RPMI8226 (cell line): Measurements from ENCODE around the gene SP6.
A peak's percentile ranks its signal among the peaks of the same experiment; 100 is the strongest.

Experiments
- DNase-seq: peaks from one replicate; pipeline ENCODE4 v3.0.0-alpha.2; 2015

Gene SP6

DNA sequence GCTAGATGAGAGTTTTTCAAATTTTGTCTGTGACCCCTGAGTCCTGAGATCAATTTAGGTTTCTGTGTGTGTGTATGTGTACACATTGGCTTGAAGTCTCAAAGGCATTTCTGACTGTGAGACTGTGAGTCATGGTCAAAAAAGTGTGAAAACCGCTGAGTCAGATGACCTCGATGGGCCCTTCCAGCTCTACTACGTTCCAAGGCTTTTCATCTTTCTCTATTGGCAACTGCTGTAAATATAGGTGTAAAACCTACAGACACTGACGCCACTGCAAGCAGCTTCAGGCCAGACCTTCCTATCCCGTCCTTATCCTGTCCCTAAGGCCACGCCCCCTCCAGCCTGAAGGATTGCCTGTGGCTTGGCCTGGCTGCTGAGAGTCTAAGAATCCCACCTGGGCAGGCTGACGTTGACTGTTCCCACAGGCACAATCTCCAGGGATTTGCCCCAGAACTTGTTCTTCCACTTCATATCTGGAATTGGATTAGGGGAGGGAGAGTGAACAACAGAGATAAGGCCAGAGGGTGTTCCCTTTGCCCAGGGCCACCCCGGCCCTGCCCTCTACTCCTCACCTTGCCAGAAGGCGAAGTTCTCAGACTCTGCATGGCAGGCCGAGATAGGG lies 40.7 kb downstream of the SP6 start:
- no peak for DNase-seq

DNA sequence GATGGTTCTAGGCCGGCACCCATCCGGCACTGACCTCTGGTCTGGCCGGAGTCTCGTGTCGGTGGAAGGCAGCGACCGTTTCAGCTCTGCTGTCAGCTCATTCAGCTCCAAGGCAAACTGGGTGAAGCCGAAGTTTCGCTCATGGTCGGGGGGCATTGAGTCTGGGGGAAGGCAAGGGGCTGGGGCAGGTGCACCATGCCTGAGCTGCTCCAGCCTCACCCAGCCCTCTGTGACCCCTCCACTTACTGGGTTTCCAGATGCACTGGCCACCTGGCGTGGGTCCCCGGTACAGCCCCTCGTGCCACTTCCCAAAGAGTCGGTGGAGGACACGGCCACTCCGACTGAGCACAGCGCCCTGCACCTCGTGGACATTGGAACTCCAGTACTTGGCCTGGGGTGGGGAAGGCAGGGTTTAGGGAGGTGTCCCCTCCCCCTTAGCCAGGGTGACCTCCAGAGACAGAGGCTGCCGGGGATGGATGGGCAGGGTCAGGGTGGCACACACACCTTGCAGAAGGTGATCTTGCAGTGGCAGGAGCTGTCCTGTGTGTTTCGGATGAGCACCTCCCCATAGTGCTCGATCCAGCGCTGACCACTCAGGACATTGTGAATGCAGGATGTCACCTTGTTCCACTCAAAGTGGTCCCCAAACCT lies 42.0 kb downstream of the SP6 start:
- no peak for DNase-seq

DNA sequence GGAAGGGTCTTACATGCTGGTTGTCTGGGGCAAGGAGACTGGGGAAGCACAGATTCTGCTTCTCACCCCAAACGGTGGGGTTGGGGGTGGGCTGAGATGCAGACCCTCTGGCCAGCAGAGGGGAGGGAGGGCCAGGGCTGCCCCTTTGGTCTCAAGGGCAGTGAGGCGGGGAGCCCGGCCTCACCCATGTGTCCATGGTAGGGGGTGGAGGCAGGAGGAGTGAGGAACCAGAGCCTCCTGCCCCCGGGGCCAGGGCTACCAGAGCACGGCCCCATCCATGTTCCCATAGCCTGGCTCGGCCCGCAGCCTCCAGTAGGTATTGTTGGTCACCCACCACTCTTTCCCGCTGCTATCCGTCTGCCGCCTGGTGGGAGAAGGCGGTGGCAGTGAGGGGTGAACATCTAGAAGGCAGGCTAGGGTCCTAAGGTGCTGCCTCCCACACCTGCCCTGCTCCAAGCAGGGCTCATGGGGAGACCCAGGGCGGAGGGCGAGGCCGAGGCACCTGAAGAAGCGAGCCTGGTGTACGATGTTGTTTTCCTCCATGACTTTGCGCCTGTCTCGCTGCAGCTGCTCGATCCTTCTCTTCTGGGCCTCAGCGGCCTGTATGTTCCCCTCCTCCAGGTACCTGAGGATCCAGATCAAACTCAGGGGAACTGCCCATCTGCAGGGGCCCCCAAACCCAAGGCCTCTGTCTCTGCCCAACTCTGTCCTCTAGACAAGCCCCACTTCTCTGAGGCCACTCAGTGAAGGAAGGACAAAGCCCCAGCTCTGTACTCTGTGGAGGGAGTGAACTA lies 42.7 kb downstream of the SP6 start:
- DNase-seq, result no peak

DNA sequence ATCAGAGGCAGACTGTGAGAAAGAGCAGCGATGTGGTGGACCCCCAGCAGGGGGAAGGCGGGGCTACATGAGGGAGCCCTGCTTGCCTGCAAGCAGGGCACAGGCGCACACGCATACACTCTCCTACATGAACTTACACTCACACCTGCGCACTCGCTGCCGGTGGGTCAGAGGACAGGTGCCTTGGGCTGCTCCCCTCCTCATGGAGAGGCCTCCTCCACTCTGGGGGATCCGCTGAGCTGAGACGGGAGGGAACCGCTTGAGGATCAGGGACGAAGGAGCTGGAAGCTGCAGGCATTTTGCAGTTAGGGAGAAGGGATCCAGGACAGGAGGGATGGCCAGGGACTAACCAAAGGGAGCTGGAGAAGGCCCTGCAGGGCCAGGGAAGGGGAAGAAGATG lies 43.5 kb downstream of the SP6 start:
- no peak for DNase-seq

DNA sequence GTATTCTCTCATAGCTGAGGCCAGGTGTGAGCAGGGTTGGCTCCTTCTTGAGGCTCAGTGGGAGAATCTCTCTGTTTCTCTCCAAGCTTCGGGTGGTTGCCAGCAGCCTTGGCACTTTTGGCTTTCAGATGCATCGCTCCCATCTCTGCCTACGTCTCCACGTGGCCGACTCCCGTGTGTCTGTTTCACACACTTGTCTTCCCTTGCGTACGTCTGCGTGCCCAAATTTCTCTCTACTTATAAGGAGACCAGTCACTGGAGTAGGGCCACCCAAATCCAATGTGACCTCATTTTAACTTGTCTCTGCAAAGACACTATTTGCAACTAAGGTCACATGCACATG lies 44.1 kb downstream of the SP6 start:
- no peak for DNase-seq

DNA sequence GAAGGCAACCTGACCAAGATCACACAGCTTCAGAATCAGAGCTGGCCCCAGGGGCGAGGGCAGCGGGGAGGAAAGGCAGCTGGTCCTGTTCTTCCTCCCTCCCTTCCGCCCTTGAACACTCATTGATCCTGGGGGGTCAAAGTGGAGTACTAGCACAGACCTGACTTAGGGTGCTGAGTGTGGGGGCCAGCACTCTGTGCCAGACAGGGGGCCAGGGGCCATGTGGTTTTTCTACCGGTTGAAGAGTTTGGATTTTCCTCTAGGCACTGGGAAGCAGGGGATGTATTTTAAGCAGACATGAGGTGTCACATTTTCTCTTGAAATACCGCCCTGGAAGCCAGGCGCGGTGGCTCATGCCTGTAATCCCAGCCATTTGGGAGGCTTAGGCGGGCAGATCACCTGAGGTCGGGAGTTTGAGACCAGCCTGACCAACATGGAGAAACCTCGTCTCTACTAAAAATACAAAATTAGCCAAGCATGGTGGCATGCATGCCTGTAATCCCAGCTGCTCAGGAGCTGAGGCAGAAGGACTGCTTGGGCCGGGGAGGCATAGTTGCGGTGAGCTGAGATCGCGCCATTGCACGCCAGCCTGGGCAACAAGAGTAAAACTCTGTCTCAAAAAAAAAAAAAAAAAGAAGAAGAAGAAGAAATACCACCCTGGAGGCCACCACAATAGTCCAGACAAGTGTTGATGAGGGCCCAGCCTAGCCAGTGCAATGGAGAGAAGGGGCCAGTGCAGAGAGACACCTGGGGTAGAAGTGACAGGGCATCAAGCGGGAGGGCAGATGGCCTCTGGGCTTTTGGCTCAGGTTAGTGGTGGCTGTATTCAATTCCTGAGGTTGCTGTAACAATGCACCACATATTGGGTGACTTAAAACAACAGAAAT lies 44.7 kb downstream of the SP6 start:
- no peak for DNase-seq

DNA sequence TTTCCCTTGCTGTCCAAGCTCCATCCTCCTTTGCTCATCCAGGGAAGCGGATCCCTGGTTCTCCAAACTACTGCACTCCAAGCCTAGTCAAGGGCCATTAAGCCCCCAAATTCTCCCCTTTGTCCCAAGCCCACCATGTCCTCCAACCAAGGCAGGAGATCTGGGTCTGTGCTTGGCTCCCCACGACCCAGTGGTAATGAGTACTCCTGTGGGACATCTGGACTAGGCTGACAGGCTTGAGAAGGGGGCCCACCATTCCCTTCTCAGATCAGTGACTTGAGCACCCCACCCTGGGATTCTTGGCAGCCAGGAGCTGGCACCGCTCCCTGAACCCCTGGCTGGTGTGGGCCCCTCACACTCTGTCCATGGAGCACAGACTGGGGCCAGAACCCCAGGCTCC lies 46.5 kb downstream of the SP6 start:
- DNase-seq, result no peak

DNA sequence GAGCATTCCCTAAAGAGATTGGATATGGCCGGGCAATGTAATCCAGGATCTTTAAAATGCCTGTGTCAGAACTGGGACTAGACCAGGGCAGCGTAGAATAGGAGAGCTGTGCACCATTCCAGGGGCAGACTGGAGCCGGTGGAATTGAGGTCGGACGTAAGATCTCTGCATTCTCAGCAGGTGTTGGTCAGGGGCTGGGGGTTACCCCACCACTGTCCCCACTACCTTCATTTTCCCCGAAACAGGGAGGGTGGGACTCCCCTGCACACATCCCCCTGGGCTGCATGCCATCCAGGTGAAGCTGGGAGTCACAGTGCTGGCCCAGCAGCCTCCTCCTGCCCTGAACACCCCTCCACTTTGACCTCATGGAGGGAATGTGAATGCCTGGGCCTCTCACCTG lies 47.2 kb downstream of the SP6 start:
- no peak for DNase-seq

DNA sequence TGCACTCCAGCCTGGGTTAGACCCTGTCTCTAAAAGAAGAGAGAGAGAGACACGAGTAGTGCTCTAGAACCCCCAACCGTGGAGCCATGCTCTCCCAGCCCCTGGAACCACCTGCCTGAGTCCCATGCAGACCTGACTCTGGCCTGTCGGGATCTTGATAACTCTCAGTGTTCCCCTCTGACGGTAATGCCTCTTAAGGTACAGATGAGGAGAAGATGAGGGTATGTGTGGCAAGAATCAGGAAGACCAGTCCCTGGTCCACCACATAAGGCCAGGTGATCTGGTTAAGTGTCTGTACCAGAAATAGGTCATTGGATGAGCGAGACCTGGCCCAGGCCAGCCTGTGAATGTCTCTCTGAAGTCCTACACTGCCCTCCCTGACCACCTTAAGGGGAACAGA lies 47.8 kb downstream of the SP6 start:
- no peak for DNase-seq

DNA sequence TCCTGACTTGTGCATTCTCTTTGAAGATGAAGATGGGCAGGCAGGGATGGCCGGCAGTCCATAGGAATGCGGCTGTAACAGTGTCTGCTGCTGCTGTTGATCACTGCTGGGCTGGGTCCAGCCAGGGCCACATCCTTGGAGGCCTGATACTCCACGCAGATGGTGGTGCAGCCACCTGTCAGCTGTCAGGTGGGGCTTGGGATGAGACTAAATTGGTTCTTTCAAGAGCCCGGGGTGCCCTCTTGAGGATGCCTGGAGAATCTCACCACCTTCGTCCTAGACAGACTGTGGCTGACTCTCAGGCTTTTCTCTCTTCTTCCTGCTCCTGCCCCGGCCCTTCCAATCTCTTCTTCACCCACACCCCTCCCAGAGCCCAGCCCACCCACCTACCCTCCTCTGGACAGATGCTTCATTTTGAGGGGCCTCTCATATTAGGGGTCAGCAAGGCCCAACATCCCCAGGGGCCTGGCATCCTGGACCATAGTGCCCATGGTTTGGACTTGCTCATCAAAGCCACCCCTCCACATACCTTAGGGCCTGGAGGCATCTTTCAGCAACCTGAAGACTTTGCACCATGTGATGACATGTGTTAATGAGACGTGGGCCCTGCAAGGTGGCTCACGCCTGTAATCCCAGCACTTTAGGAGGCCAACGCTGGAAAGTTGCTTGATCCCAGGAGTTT lies 48.5 kb downstream of the SP6 start:
- DNase-seq, result peak; percentile 79

DNA sequence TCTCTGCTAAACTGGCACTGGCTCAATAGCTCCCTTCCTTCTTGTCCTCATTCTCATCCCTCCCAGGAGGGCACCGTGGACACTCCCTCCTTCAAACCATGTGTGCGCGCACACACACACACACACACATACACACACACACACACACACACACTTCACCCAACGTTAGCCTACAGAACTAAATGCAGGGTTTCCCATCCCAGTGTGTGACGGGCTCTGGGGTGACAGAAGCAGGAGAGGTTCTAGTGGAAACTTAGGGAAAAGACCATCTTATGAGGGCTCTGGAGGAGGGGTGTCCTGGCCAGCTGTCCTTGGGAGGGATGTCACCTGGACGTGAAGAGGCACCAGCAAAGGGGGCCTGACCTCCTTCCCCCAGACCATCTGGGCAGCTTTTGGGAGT lies 49.1 kb downstream of the SP6 start:
- DNase-seq, result no peak

DNA sequence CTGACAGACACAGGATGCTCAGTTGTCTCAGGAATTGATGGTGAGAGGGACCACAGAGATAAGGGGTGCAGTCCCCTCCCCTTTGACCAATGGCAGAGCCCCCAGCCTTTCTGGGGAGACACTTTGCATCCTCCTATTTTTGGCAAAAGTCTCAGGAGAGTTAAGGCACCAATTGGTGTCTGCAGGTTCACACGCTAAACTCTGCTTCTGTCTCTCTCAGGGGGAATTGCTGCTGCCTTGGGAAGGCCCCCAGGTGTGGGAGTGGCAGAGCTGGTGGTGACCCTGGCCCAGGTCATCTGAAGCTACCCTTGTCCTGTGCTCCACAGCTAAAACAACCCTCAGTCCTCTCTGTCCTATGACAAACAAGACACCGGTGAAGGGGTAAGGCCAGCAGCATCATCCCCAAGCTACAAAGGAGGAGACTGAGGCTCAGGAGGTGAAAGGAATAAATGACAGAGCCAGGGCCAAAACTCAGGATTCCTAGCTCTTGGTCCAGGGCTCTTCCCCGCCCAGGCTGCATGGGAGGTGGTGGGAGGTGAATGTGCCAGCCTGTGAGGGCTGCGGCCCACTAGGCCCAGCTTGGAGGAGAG lies 49.7 kb downstream of the SP6 start:
- no peak for DNase-seq

DNA sequence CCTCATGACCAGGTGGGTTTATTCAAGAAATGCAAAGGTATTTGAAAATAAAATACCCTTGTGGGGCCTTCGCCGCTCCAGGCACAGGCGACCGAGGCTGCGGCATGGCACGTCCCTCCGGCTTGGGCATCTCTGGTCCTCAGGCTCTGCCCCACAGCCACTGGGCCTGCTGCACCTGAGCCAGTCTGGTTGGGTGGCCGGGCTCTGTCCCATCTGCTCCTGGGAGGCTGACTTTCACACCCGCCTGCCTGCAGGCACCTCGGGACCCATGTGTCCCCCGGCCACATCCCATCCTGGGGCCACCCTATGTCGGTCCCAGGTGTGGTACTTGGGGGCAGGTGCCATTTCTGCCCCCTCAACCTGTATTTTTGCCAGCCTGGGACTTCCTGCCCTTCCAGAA lies 50.3 kb downstream of the SP6 start:
- DNase-seq, result no peak

DNA sequence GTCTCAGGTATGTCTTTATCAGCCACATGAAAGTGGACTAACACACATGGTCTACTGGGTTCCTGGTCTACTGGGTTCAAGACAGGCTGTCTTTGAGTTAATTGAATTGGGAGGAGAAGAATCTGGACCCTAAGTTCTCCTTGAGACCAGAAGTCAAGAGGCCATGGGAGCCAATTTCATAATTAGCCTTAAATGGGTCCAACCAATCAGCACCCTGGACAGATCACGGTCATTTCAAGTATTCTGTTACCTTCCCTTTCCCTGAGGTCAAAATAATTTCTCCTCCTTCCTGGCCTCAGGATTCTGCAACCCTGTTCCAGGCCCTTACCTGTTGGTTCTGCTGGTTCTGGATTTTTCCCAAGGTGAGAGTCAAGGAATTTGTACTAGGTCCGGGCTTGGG lies 53.2 kb downstream of the SP6 start:
- no peak for DNase-seq
